Activated CD4-positive, alpha-beta T cell treated with anti-CD3 and anti-CD28 coated beads, Interleukin-2, amount 50 U/mL, for 4 hours (primary cell): ENCODE results near the gene CTTNBP2.

Source experiments
- DNase-seq, 2 experiments: peaks; one replicate each; pipeline ENCODE4 v3.0.0-alpha.2; 2020

Gene CTTNBP2

DNA sequence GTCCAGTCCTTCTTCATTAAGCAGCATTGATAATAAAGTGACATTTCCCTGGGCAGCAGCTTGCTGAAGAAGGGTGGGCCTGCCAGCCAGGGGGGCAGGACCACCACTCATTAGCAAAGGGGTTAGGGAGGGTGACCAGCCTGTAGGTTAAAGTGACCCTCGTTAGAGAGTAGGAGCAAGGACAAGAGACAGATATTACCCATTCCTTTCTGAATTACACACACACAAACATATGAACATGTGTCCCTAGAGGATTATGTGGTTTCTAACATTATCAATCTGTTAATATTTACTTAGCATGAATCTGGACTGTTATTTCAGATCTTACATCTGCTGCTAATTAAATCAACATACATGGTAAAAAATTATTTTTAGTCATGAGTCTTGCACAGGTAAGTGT lies 88.9 kb downstream of the CTTNBP2 start:
- no peak for DNase-seq

- DNase-seq = no peak
Measured at GRCh38 chr7:117782761-117783160, 90.5 kb downstream of the CTTNBP2 start.

DNA sequence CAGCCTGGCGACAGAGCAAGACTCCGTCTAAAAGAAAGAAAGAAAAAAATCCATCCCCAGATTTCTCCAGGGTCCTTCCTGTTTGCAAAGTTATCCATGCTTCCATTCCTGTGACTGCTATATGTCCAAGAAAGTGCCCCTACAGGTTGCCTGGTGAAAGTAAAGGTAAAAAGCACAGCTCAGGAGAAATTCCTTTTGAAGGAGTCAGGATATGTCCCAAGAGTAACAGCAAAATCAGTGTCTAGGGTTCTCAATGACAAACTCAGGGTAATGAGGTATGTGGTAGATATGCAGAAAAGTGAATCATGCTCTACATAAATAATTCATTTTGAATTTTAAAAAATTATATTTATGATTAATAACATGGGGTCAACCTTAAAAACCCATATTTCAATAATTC lies 91.5 kb downstream of the CTTNBP2 start:
- DNase-seq = no peak

DNA sequence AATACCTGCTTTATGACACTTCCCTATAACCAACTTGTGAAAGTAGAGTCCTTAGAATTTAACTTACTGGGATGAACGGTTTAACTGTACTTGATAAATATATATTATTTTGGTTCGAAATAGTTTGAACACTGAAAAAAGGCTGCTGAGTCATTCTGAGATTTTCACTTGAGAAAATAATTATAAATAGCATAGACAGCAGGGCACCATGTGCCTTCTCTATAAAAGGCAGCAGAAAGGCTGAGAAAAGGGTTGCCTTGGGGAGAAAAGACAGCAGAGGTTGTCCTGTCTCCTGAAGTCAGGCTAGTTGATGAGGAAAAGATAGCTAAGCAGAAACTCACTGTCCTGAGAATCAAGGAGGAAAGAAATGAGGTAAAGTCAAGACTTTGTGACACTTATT lies 92.4 kb downstream of the CTTNBP2 start:
- DNase-seq = no peak

- no peak for DNase-seq
Measured at GRCh38 chr7:117777335-117778142, 95.7 kb downstream of the CTTNBP2 start.

GRCh38 chr7:117776224-117776623 lies 97.0 kb downstream of the CTTNBP2 start:
- DNase-seq = no peak

- DNase-seq = no peak
Measured at GRCh38 chr7:117775801-117776200, 97.4 kb downstream of the CTTNBP2 start.

DNA sequence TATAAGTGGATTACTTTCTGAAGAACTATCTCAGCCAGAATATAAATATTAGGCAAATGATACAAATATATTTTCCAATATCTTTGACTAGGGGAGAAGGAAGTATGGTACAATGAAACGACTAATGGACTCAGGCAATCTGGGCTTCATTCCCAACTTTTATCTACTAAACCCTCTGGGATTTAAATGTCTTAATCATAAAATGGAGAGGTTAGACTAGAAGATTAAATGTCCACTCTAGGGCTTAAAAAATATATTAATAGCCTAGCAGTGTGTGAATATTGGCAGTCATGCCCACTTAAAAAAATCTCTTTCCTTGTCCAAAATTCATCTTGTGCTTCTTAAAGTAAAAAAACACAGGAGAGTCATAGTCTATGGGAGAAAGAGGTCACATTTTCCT lies 98.3 kb downstream of the CTTNBP2 start:
- no peak for DNase-seq

- DNase-seq = no peak
Measured at GRCh38 chr7:117772421-117772820, 100.8 kb downstream of the CTTNBP2 start.

DNA sequence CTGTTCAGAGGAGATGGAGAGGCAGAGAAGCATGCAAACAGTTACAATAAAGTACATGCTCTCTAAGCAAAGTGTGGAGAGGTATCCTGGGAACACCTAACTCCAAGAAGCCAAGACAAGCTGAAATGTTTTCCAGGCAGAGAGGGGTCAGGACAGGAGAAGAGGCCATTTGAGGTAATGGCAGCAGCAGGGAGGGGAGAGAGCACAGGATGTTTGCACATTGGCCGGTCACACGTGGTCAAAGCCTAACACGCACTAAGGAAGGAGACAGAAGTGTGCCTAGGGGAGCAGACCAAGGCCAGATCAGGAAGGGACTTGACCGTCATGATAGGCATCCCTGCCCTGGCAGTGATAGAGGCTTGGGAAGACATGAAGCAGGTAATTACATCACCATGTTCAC lies 101.5 kb downstream of the CTTNBP2 start:
- DNase-seq = no peak

DNA sequence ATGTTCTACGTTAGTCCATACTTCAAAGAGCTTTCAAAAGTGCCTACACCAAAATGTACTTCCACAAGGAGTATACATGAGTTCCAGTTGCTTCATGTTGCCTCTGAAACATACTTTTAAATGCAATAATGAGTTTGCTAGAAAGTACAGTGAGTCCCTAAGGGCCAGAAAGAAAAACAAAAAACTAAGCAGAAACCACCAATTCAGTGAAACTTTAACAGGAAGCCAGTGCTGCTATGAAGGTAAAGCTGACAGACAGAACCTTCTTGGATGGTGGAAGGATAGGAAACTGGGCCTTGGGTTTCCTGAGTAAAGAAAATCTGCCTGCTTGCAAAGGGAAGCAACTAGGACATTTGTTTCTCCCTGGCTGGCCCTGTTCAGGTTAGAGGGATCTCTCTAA lies 104.2 kb downstream of the CTTNBP2 start:
- no peak for DNase-seq

DNA sequence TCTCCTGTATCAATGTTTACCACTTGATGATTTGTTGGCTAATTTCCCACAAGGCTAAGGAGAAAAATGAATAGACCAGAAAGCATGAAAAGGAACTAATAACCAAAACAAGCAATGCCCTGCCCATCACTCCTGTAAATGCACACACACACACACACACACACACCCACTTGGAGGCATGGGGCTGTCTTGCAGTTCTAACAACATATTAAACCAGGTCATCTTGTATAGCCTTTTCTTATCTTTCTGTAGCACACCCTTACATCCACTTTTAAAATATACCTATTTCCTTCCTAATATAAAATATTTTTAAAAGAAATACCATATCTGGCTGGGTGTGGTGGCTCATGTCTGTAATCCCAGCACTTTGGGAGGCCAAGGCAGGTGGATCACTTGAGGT lies 105.3 kb downstream of the CTTNBP2 start:
- DNase-seq = no peak

GRCh38 chr7:117766913-117767312 lies 106.3 kb downstream of the CTTNBP2 start:
- no peak for DNase-seq

DNA sequence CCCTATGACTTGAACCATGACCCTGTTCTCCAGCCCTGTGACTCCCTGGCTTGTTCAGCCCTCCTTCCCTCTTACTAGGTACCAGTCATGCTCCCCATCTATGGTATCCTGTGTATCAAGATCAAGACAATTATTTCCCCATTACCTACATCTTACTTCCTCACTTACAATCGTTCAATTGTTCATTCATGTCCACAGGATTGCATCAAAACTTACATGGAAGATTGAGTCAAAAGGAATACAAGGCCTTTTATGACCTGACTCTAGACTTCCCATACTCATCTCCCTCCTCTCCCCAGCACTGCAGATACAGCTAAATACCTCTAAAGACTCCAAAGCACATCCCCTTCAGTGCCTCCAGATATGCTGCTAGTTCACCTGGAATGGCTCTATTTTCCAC lies 109.2 kb downstream of the CTTNBP2 start:
- no peak for DNase-seq

DNA sequence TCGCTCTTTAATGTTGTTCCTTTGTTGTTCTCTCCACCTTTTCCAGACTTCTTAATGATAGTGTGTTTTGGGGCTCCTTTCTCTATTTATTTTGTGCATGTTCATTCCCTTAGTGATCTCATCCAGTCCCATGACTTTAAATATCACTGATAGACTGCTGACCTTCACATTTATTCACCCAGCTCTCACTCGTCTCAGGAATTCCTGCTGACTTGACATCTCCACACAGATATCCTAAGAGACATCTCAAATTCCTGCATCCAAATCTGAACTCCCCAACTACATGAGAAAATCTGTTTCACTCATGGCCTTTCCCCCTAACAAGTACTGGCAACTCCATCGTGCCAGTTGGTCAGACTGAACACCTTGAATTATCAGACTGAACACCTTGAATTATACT lies 111.2 kb downstream of the CTTNBP2 start:
- DNase-seq = no peak

DNA sequence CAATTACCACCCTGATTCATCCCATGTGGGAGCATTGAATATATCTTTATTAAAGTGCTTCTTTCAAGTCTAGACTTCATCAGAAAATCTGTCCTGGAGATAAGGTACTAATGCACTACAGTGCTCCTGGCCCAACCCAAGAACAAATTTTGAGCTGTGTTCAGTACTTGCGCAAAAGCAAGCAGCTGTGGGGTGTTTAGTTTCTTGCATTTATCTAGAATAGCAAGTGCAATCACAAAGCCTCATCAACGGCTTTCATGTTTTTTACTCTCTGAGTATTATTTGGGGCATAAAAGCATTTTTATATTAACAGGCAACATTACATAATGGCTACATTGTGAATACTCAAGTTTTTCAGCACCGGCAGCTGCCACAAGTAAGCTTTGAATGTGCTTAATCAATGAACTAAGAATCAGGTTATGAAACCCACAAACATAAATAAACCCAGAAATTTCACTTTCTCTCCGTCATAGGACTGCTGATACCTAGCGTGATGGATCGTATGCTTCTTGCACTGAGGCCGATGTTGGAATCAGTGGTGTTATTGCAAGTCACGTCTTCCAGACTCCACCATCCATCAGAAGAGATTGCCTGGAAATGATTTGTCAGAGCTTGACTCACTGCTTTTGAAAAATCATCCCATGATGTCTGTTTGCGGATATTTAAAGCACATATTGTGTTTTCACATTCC lies 113.1 kb downstream of the CTTNBP2 start:
- DNase-seq = no peak

GRCh38 chr7:117757440-117757839 lies 115.8 kb downstream of the CTTNBP2 start:
- no peak for DNase-seq

GRCh38 chr7:117756586-117757085 lies 116.6 kb downstream of the CTTNBP2 start:
- DNase-seq = no peak

- DNase-seq = no peak
Measured at GRCh38 chr7:117755136-117755535, 118.1 kb downstream of the CTTNBP2 start.

- DNase-seq = no peak
Measured at GRCh38 chr7:117751775-117752174, 121.5 kb downstream of the CTTNBP2 start.

GRCh38 chr7:117750612-117751563 lies 122.4 kb downstream of the CTTNBP2 start:
- DNase-seq = no peak

GRCh38 chr7:117741962-117742361 lies 131.3 kb downstream of the CTTNBP2 start:
- DNase-seq = no peak

GRCh38 chr7:117739085-117739484 lies 134.2 kb downstream of the CTTNBP2 start:
- DNase-seq = no peak
